ENCODE data around the gene NUFIP1. TPM values are rescaled to one million over a fixed set of nuclear protein-coding genes. Genes with fewer than 3 reads are reported as not detected.

Gene NUFIP1
- total and polyA plus RNA-seq, 2 of the 8 experiments (the other 6 are each of a cell fraction or from before 2014, with no cell fraction given) = 4.6 to 16.6 TPM

DNA sequence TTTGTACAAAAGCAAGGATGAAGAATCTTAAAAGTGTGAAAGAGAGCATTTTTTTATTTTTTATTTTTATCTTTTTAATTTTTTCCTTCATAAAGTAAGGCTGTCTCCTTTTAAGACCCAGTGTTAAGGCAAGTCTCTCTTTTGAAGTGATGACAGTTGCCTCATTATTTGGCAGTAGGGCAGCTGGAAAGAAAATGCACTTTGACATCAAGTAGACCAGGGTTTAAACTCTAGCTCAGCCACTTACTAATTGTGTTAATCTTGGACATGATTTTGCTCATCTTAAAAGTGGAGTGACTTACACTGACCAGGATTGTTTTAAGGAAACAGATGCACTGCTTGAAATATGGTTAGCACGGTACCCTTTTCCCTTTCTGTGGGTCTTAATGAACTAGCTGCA, 18.6 kb upstream of the NUFIP1 start:
- Histone ChIP-seq H3K4me1 (replicated peaks in 1 of 4; ENCODE audit: control insufficient read depth in 3 of 4, insufficient read depth in 4 of 4, low read length in 3 of 4) (no peaks in the 10 kb centered on the region), H3K79me1 (ENCODE audit: low read depth, low read length) (no peaks in the 10 kb centered on the region), H4K5ac (ENCODE audit: insufficient read length, low read depth, low read length) (no peak overlapping the region), H3K79me2 (ENCODE audit: control insufficient read depth in 1 of 2, insufficient read depth in 2 of 2, low read length in 2 of 2) (no peaks in the 10 kb centered on the region), H3K4me3 (ENCODE audit: extremely low read depth in 1 of 4, insufficient read depth in 2 of 4, low read depth in 3 of 4, low read length in 4 of 4) (no peak overlapping the region), H3K27me3 (replicated peaks in 1 of 4; ENCODE audit: control insufficient read depth in 3 of 4, extremely low read depth in 1 of 4, insufficient read depth in 3 of 4, low read length in 3 of 4) (no peaks in the 10 kb centered on the region), H4K91ac (replicated peaks; ENCODE audit: insufficient read length, low read length) (no peak overlapping the region), H3K9ac (replicated peaks in 1 of 4; ENCODE audit: extremely low read depth in 1 of 4, low read depth in 3 of 4, low read length in 3 of 4) (no peak overlapping the region), H4K8ac (ENCODE audit: extremely low read depth, insufficient read depth, low read length) (no peak overlapping the region), H3K27ac (ENCODE audit: low read depth, low read length) (no peak overlapping the region), H2BK5ac (ENCODE audit: low read depth, low read length) (no peak overlapping the region), H2AFZ (ENCODE audit: low read length) (no peak overlapping the region), H3K23ac (ENCODE audit: insufficient read length) (no peak overlapping the region), H2BK120ac (replicated peaks; ENCODE audit: low read depth, low read length) (no peak overlapping the region), H2BK12ac (ENCODE audit: low read depth, low read length) (no peak overlapping the region), H3K23me2 (ENCODE audit: low read depth, low read length) (no peaks in the 10 kb centered on the region), H3K36me3 (ENCODE audit: control insufficient read depth in 2 of 4, insufficient read depth in 4 of 4, low read length in 3 of 4) (peaks cover 0 to 28% (median 14%) of the 10 kb centered on the region in 4 experiments; a peak in 6 of 8 replicates), H3K18ac (ENCODE audit: extremely low read depth, low read length) (no peak overlapping the region), H2BK20ac (ENCODE audit: low read length) (no peak overlapping the region), H3K56ac (replicated peaks; ENCODE audit: insufficient read length, low read depth, low read length) (no peak overlapping the region), H4K20me1 (replicated peaks in 1 of 2; ENCODE audit: control insufficient read depth in 1 of 2, insufficient read depth in 2 of 2, low read length in 2 of 2) (no peaks in the 10 kb centered on the region), H2BK15ac (ENCODE audit: low read length) (no peak overlapping the region), H3K14ac (ENCODE audit: insufficient read length) (no peak overlapping the region), H3K9me3 (ENCODE audit: insufficient read depth in 2 of 2, low read depth in 1 of 2, low read length in 1 of 2) (no peaks in the 10 kb centered on the region), H2AK5ac (ENCODE audit: low read depth, low read length) (no peak overlapping the region), H3K4me2 (ENCODE audit: insufficient read depth in 1 of 2, low read depth in 2 of 2, low read length in 2 of 2) (no peak overlapping the region), H3K4ac (replicated peaks; ENCODE audit: insufficient read length, low read depth, low read length) (no peak overlapping the region)
- DNase-seq (ENCODE audit: low read depth in 1 of 2, low spot score in 2 of 2) (no peak), FAIRE-seq (no peak)
- 85% methylated on average over 1 of the region's 1 CpG; no CpG with 5 or more reads in 1 of the 2 experiments for whole genome bisulfite sequencing, 2 experiments (ENCODE audit: extremely low coverage in 1 of 2, insufficient coverage in 1 of 2, insufficient read length in 1 of 2, insufficient replicate concordance in 2 of 2, low coverage in 1 of 2, low lambda C conversion rate in 2 of 2, missing lambda C conversion rate in 1 of 2)
- POLR2A ChIA-PET (ENCODE audit: partially characterized antibody) = interaction anchor here (0.8 kb wide), 1 partner anchor 10 kb away, joined by 3 read pairs; no protein-coding TSS in a partner anchor
- no peak for TF ChIP-seq ATF2 (IDR thresholded peaks at IDR 0.05; ENCODE audit: low read length)
- no peak for TF ChIP-seq SIN3A (conservative IDR thresholded peaks at IDR 0.05 in 1 of 2, IDR thresholded peaks at IDR 0.05 in 1 of 2; ENCODE audit: low read depth in 1 of 2, low read length in 2 of 2)
- no peak for TF ChIP-seq CHD1 (IDR thresholded peaks at IDR 0.05; ENCODE audit: low read depth, low read length)
- no peak for TF ChIP-seq GTF2F1 (IDR thresholded peaks at IDR 0.05; ENCODE audit: borderline replicate concordance, low read depth, low read length)
- no peak for TF ChIP-seq CEBPB (IDR thresholded peaks at IDR 0.05; ENCODE audit: low read depth, low read length)
- TF ChIP-seq HDAC6 (IDR thresholded peaks at IDR 0.05; ENCODE audit: low read depth, low read length) = no peak
- TF ChIP-seq SAP30 (IDR thresholded peaks at IDR 0.05; ENCODE audit: insufficient read depth, insufficient replicate concordance, low read length) = no peak
- TF ChIP-seq ATF3 (IDR thresholded peaks at IDR 0.05; ENCODE audit: insufficient read depth, low read depth, low read length) = no peak
- CTCF ChIA-PET (ENCODE audit: partially characterized antibody) = interaction anchor here (1.8 kb wide), 1 partner anchor 8 kb away, joined by 5 read pairs; no protein-coding TSS in a partner anchor
